OCI-LY7 (cell line): ENCODE data around the gene DEPDC1B.

Source experiments
- EZH2phosphoT487 ChIP-seq: fragments of 200-600 bp; sonication (generic); IDR thresholded peaks from 2 replicates; pipeline ENCODE4 v1.6.1; 2018; ENCODE audit warnings: low read depth, borderline replicate concordance, mild to moderate bottlenecking, mixed run types, antibody characterized with exemption, low read length, moderate library complexity, mixed read lengths
- TF ChIP-seq, protein P1 (sequence below): fragments of 200-600 bp; sonication (generic); conservative IDR thresholded peaks from 2 replicates; pipeline ENCODE4 v1.5.1; 2014; ENCODE audit warnings: mild to moderate bottlenecking, antibody characterized with exemption, low read length, moderate library complexity, mixed read lengths

DNA sequence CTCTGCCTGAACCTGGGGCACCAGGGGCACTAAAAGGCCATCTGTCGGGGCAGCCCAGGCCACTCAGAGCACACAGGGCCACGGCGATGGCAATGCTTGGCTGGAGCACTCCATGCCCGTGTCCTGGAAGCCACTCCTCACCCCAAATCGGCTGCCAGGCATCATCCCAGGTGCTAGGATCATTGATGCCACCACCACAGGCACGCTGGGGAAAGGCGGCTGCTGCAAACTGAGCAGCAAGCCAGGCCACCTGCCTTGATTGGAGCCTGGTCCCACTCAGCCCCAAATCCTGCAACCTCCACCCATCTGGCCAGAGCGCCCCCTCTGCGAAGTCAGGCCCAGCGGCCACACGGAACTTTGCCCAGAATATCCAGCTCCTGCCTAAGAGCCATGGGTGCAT is 67.8 kb downstream of the DEPDC1B start:
- TF ChIP-seq, protein P1, sequence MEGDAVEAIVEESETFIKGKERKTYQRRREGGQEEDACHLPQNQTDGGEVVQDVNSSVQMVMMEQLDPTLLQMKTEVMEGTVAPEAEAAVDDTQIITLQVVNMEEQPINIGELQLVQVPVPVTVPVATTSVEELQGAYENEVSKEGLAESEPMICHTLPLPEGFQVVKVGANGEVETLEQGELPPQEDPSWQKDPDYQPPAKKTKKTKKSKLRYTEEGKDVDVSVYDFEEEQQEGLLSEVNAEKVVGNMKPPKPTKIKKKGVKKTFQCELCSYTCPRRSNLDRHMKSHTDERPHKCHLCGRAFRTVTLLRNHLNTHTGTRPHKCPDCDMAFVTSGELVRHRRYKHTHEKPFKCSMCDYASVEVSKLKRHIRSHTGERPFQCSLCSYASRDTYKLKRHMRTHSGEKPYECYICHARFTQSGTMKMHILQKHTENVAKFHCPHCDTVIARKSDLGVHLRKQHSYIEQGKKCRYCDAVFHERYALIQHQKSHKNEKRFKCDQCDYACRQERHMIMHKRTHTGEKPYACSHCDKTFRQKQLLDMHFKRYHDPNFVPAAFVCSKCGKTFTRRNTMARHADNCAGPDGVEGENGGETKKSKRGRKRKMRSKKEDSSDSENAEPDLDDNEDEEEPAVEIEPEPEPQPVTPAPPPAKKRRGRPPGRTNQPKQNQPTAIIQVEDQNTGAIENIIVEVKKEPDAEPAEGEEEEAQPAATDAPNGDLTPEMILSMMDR, result no peak
- TF ChIP-seq EZH2phosphoT487, result no peak
